IMR-90 (cell line): Measurements from ENCODE around the gene AADACL3. TPM values are rescaled to one million over a fixed set of nuclear protein-coding genes. Genes with fewer than 3 reads are reported as not detected.

Experiments used
- ATAC-seq: fragments of 200-7000 bp; cut with Tn5 transposase; 2 replicates; pipeline ENCODE4 v1.9.1; 2020; ENCODE audit warnings: low read depth, mild to moderate bottlenecking, moderate library complexity
- BruUV-seq: library from RNA; stranded (reverse); fragments of 400-500 nt; replicated peaks from 2 replicates; lab custom pipeline; 2021; lab: Mats Ljungman, UMichigan
- CTCF ChIA-PET: fragments of 300-600 bp; formaldehyde crosslinking; extraction: SDS; loops from one replicate; lab custom pipeline; 2021; ENCODE audit warnings: antibody characterized with exemption; lab: Yijun Ruan, JAX
- POLR2A ChIA-PET: fragments of 300-600 bp; sonication (Branson Sonifier 250); formaldehyde crosslinking; loops from one replicate; lab custom pipeline; 2022; ENCODE audit warnings: antibody characterized with exemption; ENCODE audit not compliant: unreplicated experiment; lab: Charles Lee
- DNase-seq: peaks from one replicate; pipeline ENCODE4 v3.0.0; 2013
- H2AFZ ChIP-seq: replicated peaks from 2 replicates; pipeline ENCODE3; 2013; ENCODE audit warnings: low read length, mild to moderate bottlenecking; ENCODE audit not compliant: poor library complexity
- H2AK5ac ChIP-seq: 2 replicates; pipeline ENCODE4 v1.6.1; 2013; ENCODE audit warnings: low read depth, low read length, inconsistent platforms
- H2AK9ac ChIP-seq: replicated peaks from 2 replicates; pipeline ENCODE3; 2013; ENCODE audit warnings: mild to moderate bottlenecking, low read depth, low read length, moderate library complexity; ENCODE audit not compliant: poor library complexity
- H2BK120ac ChIP-seq: 2 replicates; pipeline ENCODE4 v1.6.1; 2013; ENCODE audit warnings: low read depth, low read length, inconsistent platforms
- H2BK15ac ChIP-seq: 3 replicates; pipeline ENCODE4 v1.6.1; 2013; ENCODE audit warnings: low read depth, low read length, inconsistent platforms
- H2BK20ac ChIP-seq: 2 replicates; pipeline ENCODE4 v1.6.1; 2013; ENCODE audit warnings: low read depth, mild to moderate bottlenecking, inconsistent platforms, low read length, moderate library complexity
- H2BK5ac ChIP-seq: 2 replicates; pipeline ENCODE4 v1.6.1; 2013; ENCODE audit warnings: mild to moderate bottlenecking, low read depth, low read length, inconsistent platforms; ENCODE audit not compliant: poor library complexity, severe bottlenecking
- H3K14ac ChIP-seq: replicated peaks from 2 replicates; pipeline ENCODE4 v1.6.1; 2013; ENCODE audit warnings: low read depth, low read length, inconsistent platforms
- H3K18ac ChIP-seq: 2 replicates; pipeline ENCODE4 v1.6.1; 2013; ENCODE audit warnings: low read depth, low read length, control low read depth
- H3K23ac ChIP-seq: 2 replicates; pipeline ENCODE4 v1.6.1; 2013; ENCODE audit warnings: low read depth, low read length, inconsistent platforms
- H3K27ac ChIP-seq: 2 replicates; pipeline ENCODE4 v1.5.1; 2013; ENCODE audit warnings: mild to moderate bottlenecking, control low read depth, low read length; ENCODE audit not compliant: insufficient read depth
- H3K27me3 ChIP-seq: 2 replicates; pipeline ENCODE4 v1.6.1; 2013; ENCODE audit warnings: low read length; ENCODE audit not compliant: control insufficient read depth, insufficient read depth
- H3K36me3 ChIP-seq: 2 replicates; pipeline ENCODE4 v1.6.1; 2013; ENCODE audit warnings: low read length, mixed read lengths; ENCODE audit not compliant: control insufficient read depth, insufficient read depth
- H3K4ac ChIP-seq: 2 replicates; pipeline ENCODE4 v1.6.1; 2013; ENCODE audit warnings: low read depth, low read length, inconsistent platforms
- H3K4me1 ChIP-seq: 2 replicates; pipeline ENCODE4 v1.6.1; 2013; ENCODE audit warnings: low read length, mixed read lengths; ENCODE audit not compliant: control insufficient read depth, insufficient read depth
- H3K4me2 ChIP-seq: 2 replicates; pipeline ENCODE4 v1.6.1; 2013; ENCODE audit warnings: low read depth, mild to moderate bottlenecking, control low read depth, low read length, moderate library complexity
- H3K4me3 ChIP-seq: 2 replicates; pipeline ENCODE4 v1.5.1; 2013; ENCODE audit warnings: low read depth, mild to moderate bottlenecking, control low read depth, low read length, moderate library complexity; ENCODE audit not compliant: insufficient read depth
- H3K56ac ChIP-seq: 2 replicates; pipeline ENCODE4 v1.6.1; 2013; ENCODE audit warnings: low read length, inconsistent platforms; ENCODE audit not compliant: insufficient read depth; ENCODE audit errors: extremely low read depth
- H3K79me1 ChIP-seq, 2 experiments: 2 replicates each; pipeline ENCODE4 v1.6.1; 2013; ENCODE audit warnings: low read length in 2 of 2, inconsistent platforms in 1 of 2, low read depth in 1 of 2
- H3K9ac ChIP-seq: 2 replicates; pipeline ENCODE4 v1.6.1; 2013; ENCODE audit warnings: low read depth, low read length, control low read depth
- H3K9me1 ChIP-seq: 2 replicates; pipeline ENCODE4 v1.6.1; 2013; ENCODE audit warnings: low read length, inconsistent platforms; ENCODE audit not compliant: insufficient read depth
- H3K9me3 ChIP-seq: 2 replicates; pipeline ENCODE4 v1.6.1; 2013; ENCODE audit warnings: low read length; ENCODE audit not compliant: control insufficient read depth, insufficient read depth
- H4K20me1 ChIP-seq: 2 replicates; pipeline ENCODE4 v1.6.1; 2013; ENCODE audit warnings: low read length, inconsistent platforms; ENCODE audit not compliant: insufficient read depth
- H4K5ac ChIP-seq: 2 replicates; pipeline ENCODE4 v1.6.1; 2013; ENCODE audit warnings: mild to moderate bottlenecking, low read depth, low read length, control low read depth
- H4K8ac ChIP-seq, 2 experiments: 2 replicates each; pipeline ENCODE4 v1.6.1; 2013; ENCODE audit warnings: low read depth in 2 of 2, low read length in 2 of 2, control low read depth in 1 of 2, inconsistent platforms in 1 of 2
- H4K91ac ChIP-seq: 2 replicates; pipeline ENCODE4 v1.6.1; 2013; ENCODE audit warnings: low read depth, low read length, inconsistent platforms; ENCODE audit not compliant: insufficient read depth
- BHLHE40 ChIP-seq: fragments of 150-350 bp; IDR thresholded peaks from 2 replicates; pipeline ENCODE4 v1.6.1; 2016; ENCODE audit warnings: mild to moderate bottlenecking, low read depth, low read length
- CEBPB ChIP-seq: IDR thresholded peaks from 2 replicates; pipeline ENCODE4 v1.6.1; 2012; ENCODE audit warnings: low read depth, low read length, improper control_type of control experiment
- CHD1 ChIP-seq: IDR thresholded peaks from 2 replicates; pipeline ENCODE4 v1.6.1; 2012; ENCODE audit warnings: low read depth, low read length, improper control_type of control experiment
- FOS ChIP-seq: fragments of 150-350 bp; IDR thresholded peaks from 2 replicates; pipeline ENCODE4 v1.6.1; 2016; ENCODE audit warnings: low read depth, low read length
- MAFK ChIP-seq: IDR thresholded peaks from 2 replicates; pipeline ENCODE4 v1.6.1; 2012; ENCODE audit warnings: low read depth, low read length, improper control_type of control experiment
- MAZ ChIP-seq: IDR thresholded peaks from 2 replicates; pipeline ENCODE4 v1.6.1; 2012; ENCODE audit warnings: low read depth, mild to moderate bottlenecking, low read length, improper control_type of control experiment, moderate library complexity, borderline replicate concordance
- MXI1 ChIP-seq: IDR thresholded peaks from 2 replicates; pipeline ENCODE4 v1.6.1; 2012; ENCODE audit warnings: low read depth, mild to moderate bottlenecking, low read length, moderate library complexity, borderline replicate concordance
- NFE2L2 ChIP-seq: fragments of 150-350 bp; IDR thresholded peaks from 2 replicates; pipeline ENCODE4 v1.6.1; 2016; ENCODE audit warnings: low read depth, mild to moderate bottlenecking, low read length
- POLR2A ChIP-seq: IDR thresholded peaks from 2 replicates; pipeline ENCODE4 v1.6.1; 2012; ENCODE audit warnings: mild to moderate bottlenecking, low read depth, low read length
- RAD21 ChIP-seq: IDR thresholded peaks from 2 replicates; pipeline ENCODE4 v1.6.1; 2012; ENCODE audit warnings: low read length, improper control_type of control experiment
- RCOR1 ChIP-seq: IDR thresholded peaks from 2 replicates; pipeline ENCODE4 v1.6.1; 2012; ENCODE audit warnings: mild to moderate bottlenecking, low read length, improper control_type of control experiment; ENCODE audit not compliant: insufficient replicate concordance
- RFX5 ChIP-seq: IDR thresholded peaks from 2 replicates; pipeline ENCODE4 v1.8.0; 2012; ENCODE audit warnings: low read depth, mild to moderate bottlenecking, low read length, moderate library complexity
- SMC3 ChIP-seq: fragments of 150-350 bp; IDR thresholded peaks from 2 replicates; pipeline ENCODE4 v1.6.1; 2016; ENCODE audit warnings: low read depth, mild to moderate bottlenecking, antibody characterized with exemption, low read length, moderate library complexity
- WGBS, 2 experiments: methylation state at CpG; one replicate each; pipeline versions ENCODE4 v1.1.5 to v1.1.7; 2013; ENCODE audit warnings: missing lambda C conversion rate in 2 of 2; ENCODE audit not compliant: insufficient read length in 1 of 2; ENCODE audit errors: extremely low coverage in 2 of 2; 5-methylcytosine and 5-hydroxymethylcytosine counted together
- dilution Hi-C: fragments of 300-500 bp; cut with HindIII; formaldehyde crosslinking; loops from one replicate; pipeline ENCODE4 v1.14.3; 2018; ENCODE audit warnings: low sequenced_read_pairs; ENCODE audit not compliant: unreplicated experiment
- in situ Hi-C: fragments of 300-500 bp; cut with MboI; formaldehyde crosslinking; loops from 3 replicates; pipeline ENCODE4 v1.14.3; 2019; ENCODE audit warnings: low sequenced_read_pairs, inconsistent platforms, mixed read lengths
- intact Hi-C: fragments of 100-400 bp; cut with micrococcal nuclease; formaldehyde crosslinking; loops from 2 replicates; pipeline ENCODE4 v1.10.0; 2022
- polyA plus RNA-seq, 3 experiments: library from polyadenylated mRNA; depleted of rRNA; stranded (reverse); fragments of >200 nt; gene quantifications; 2 replicates each; pipeline ENCODE4 v1.2.3, GENCODE V29; 2012; ENCODE audit warnings: low replicate concordance in 1 of 3
- total RNA-seq: library from RNA; depleted of rRNA; stranded (reverse); fragments of >200 nt; gene quantifications from 2 replicates; pipeline ENCODE4 v1.2.3, GENCODE V29; 2012
- TF ChIP-seq, protein P1 (sequence below): conservative IDR thresholded peaks from 2 replicates; pipeline ENCODE4 v1.5.1; 2012; ENCODE audit warnings: mild to moderate bottlenecking, low read depth, low read length, improper control_type of control experiment
- TF ChIP-seq, protein P2 (sequence below): fragments of 150-350 bp; IDR thresholded peaks from 2 replicates; pipeline ENCODE4 v1.6.1; 2016; ENCODE audit warnings: low read depth, mild to moderate bottlenecking, low read length, moderate library complexity, borderline replicate concordance
- TF ChIP-seq, protein P3 (sequence below): fragments of 150-350 bp; IDR thresholded peaks from 2 replicates; pipeline ENCODE4 v1.6.1; 2017; ENCODE audit warnings: mild to moderate bottlenecking, antibody characterized with exemption, low read length, low read depth

Gene AADACL3
- total and polyA plus RNA-seq, 2 of the 4 experiments (the other 2 are of a cell fraction): not detected

GRCh38 chr1:12764016-12764415, 48.1 kb downstream of the AADACL3 start:
- H3K27me3 ChIP-seq: no peaks in the 10 kb centered on the region
- no peak overlapping the region for H2AK9ac ChIP-seq
- H3K4ac ChIP-seq: no peak overlapping the region
- no peak overlapping the region for H2BK120ac ChIP-seq
- no peak overlapping the region for H3K27ac ChIP-seq
- no peak overlapping the region for H3K9ac ChIP-seq
- peaks cover 29% of the 10 kb centered on the region for H3K9me3 ChIP-seq
- BruUV-seq: no TSS peak
- POLR2A ChIA-PET: no interaction called here
- H2BK20ac ChIP-seq: no peak overlapping the region
- TF ChIP-seq MAFK (no peak), NFE2L2 (no peak), RAD21 (no peak), RCOR1 (no peak), CHD1 (no peak), RFX5 (no peak), POLR2A (no peak), MAZ (no peak), SMC3 (no peak), CEBPB (no peak), MXI1 (no peak), BHLHE40 (no peak), FOS (no peak)
- TF ChIP-seq, protein P1, sequence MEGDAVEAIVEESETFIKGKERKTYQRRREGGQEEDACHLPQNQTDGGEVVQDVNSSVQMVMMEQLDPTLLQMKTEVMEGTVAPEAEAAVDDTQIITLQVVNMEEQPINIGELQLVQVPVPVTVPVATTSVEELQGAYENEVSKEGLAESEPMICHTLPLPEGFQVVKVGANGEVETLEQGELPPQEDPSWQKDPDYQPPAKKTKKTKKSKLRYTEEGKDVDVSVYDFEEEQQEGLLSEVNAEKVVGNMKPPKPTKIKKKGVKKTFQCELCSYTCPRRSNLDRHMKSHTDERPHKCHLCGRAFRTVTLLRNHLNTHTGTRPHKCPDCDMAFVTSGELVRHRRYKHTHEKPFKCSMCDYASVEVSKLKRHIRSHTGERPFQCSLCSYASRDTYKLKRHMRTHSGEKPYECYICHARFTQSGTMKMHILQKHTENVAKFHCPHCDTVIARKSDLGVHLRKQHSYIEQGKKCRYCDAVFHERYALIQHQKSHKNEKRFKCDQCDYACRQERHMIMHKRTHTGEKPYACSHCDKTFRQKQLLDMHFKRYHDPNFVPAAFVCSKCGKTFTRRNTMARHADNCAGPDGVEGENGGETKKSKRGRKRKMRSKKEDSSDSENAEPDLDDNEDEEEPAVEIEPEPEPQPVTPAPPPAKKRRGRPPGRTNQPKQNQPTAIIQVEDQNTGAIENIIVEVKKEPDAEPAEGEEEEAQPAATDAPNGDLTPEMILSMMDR: no peak
- TF ChIP-seq, protein P2, sequence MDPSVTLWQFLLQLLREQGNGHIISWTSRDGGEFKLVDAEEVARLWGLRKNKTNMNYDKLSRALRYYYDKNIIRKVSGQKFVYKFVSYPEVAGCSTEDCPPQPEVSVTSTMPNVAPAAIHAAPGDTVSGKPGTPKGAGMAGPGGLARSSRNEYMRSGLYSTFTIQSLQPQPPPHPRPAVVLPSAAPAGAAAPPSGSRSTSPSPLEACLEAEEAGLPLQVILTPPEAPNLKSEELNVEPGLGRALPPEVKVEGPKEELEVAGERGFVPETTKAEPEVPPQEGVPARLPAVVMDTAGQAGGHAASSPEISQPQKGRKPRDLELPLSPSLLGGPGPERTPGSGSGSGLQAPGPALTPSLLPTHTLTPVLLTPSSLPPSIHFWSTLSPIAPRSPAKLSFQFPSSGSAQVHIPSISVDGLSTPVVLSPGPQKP: no peak
- TF ChIP-seq, protein P3, sequence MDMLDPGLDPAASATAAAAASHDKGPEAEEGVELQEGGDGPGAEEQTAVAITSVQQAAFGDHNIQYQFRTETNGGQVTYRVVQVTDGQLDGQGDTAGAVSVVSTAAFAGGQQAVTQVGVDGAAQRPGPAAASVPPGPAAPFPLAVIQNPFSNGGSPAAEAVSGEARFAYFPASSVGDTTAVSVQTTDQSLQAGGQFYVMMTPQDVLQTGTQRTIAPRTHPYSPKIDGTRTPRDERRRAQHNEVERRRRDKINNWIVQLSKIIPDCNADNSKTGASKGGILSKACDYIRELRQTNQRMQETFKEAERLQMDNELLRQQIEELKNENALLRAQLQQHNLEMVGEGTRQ: no peak
- H2BK5ac ChIP-seq: no peak overlapping the region
- H3K79me1 ChIP-seq: no peaks in the 10 kb centered on the region
- no peaks in the 10 kb centered on the region for H3K9me1 ChIP-seq
- no peak overlapping the region for H3K56ac ChIP-seq
- H4K5ac ChIP-seq: no peak overlapping the region
- no peaks in the 10 kb centered on the region for H3K4me1 ChIP-seq
- no peak overlapping the region for H2AK5ac ChIP-seq
- H3K18ac ChIP-seq: no peak overlapping the region
- no peak for DNase-seq
- dilution Hi-C loops: no loop called here
- no peaks in the 10 kb centered on the region for H4K20me1 ChIP-seq
- no peaks in the 10 kb centered on the region for H3K36me3 ChIP-seq
- H2BK15ac ChIP-seq: no peak overlapping the region
- no peak overlapping the region for H4K8ac ChIP-seq
- H3K4me2 ChIP-seq: no peak overlapping the region
- no peak overlapping the region for H3K23ac ChIP-seq
- no peak for ATAC-seq
- intact Hi-C loops: no loop called here
- 20% methylated on average over 1 of the region's 5 CpGs; no CpG with 5 or more reads in 1 of the 2 experiments for WGBS, 2 experiments
- no peak overlapping the region for H4K91ac ChIP-seq
- in situ Hi-C loops: no loop called here
- H2AFZ ChIP-seq: no peak overlapping the region
- H3K14ac ChIP-seq: no peak overlapping the region
- CTCF ChIA-PET: interaction anchor here (0.6 kb wide), 1 partner anchor 8 kb away, joined by 3 read pairs; no protein-coding TSS in a partner anchor
- H3K4me3 ChIP-seq: no peak overlapping the region
